OCI-LY1 (cell line): Measurements from ENCODE around the gene EFCAB13.

ENCODE experiments used
- H2AFZ ChIP-seq: fragments of 200-600 bp; sonication (generic), shearing (Covaris generic); 2 replicates; pipeline ENCODE4 v1.6.0; 2014; ENCODE audit warnings: antibody characterized with exemption, mild to moderate bottlenecking, low read length
- H3F3A ChIP-seq: fragments of 200-600 bp; sonication (generic), shearing (Covaris generic); 2 replicates; pipeline ENCODE4 v1.6.0; 2014; ENCODE audit warnings: mild to moderate bottlenecking, antibody characterized with exemption, low read length, moderate library complexity; ENCODE audit not compliant: insufficient read depth
- H3K27ac ChIP-seq: fragments of 200-600 bp; sonication (generic); 2 replicates; pipeline ENCODE4 v1.5.1; 2014; ENCODE audit warnings: low read length, mixed run types, mild to moderate bottlenecking, low read depth; ENCODE audit not compliant: poor library complexity, severe bottlenecking
- H3K27me3 ChIP-seq: fragments of 200-600 bp; sonication (generic); 2 replicates; pipeline ENCODE4 v1.6.0; 2014; ENCODE audit warnings: antibody characterized with exemption, mild to moderate bottlenecking, low read length, moderate library complexity; ENCODE audit not compliant: insufficient read depth
- H3K36me3 ChIP-seq: fragments of 200-600 bp; sonication (generic); 2 replicates; pipeline ENCODE4 v1.6.1; 2014; ENCODE audit warnings: mild to moderate bottlenecking, antibody characterized with exemption, low read length, moderate library complexity, mixed read lengths; ENCODE audit not compliant: insufficient read depth
- H3K4me1 ChIP-seq: fragments of 200-600 bp; sonication (generic); 2 replicates; pipeline ENCODE4 v1.5.1; 2014; ENCODE audit warnings: mild to moderate bottlenecking, low read length, moderate library complexity; ENCODE audit not compliant: insufficient read depth, severe bottlenecking
- H3K4me2 ChIP-seq: fragments of 200-600 bp; sonication (generic), shearing (Covaris generic); 2 replicates; pipeline ENCODE4 v1.6.1; 2014; ENCODE audit warnings: low read length
- H3K4me3 ChIP-seq: fragments of 200-600 bp; sonication (generic); 2 replicates; pipeline ENCODE4 v1.5.1; 2014; ENCODE audit warnings: low read length, low read depth, mild to moderate bottlenecking, mixed read lengths; ENCODE audit not compliant: poor library complexity, severe bottlenecking
- H3K79me2 ChIP-seq: fragments of 200-600 bp; shearing (Covaris generic); 2 replicates; pipeline ENCODE4 v1.6.1; 2016; ENCODE audit warnings: mixed run types, low read length, mixed read lengths; ENCODE audit not compliant: insufficient read depth
- H3K9ac ChIP-seq: fragments of 200-600 bp; sonication (generic), shearing (Covaris generic); 2 replicates; pipeline ENCODE4 v1.6.1; 2014; ENCODE audit warnings: mild to moderate bottlenecking, low read length, mixed read lengths
- H3K9me2 ChIP-seq: fragments of 200-600 bp; sonication (generic), shearing (Covaris generic); 2 replicates; pipeline ENCODE4 v1.6.1; 2014; ENCODE audit warnings: low read depth, mild to moderate bottlenecking, low read length, mixed read lengths
- H3K9me3 ChIP-seq: fragments of 200-600 bp; shearing (Covaris generic); 2 replicates; pipeline ENCODE4 v1.6.1; 2014; ENCODE audit warnings: low read length, mixed read lengths
- H4K20me1 ChIP-seq: fragments of 200-600 bp; sonication (generic), shearing (Covaris generic); 2 replicates; pipeline ENCODE4 v1.6.0; 2016; ENCODE audit warnings: mild to moderate bottlenecking, low read length; ENCODE audit not compliant: insufficient read depth
- CTCF ChIP-seq: fragments of 200-600 bp; sonication (generic), shearing (Covaris generic); IDR thresholded peaks from 2 replicates; pipeline ENCODE4 v1.5.1; 2017; ENCODE audit warnings: mild to moderate bottlenecking, antibody characterized with exemption, low read length, moderate library complexity, mixed read lengths
- EZH2 ChIP-seq: fragments of 200-600 bp; sonication (generic), shearing (Covaris generic); IDR thresholded peaks from 2 replicates; pipeline ENCODE4 v1.8.0; 2017; ENCODE audit warnings: borderline replicate concordance, mixed run types, mild to moderate bottlenecking, antibody characterized with exemption, low read length, moderate library complexity, mixed read lengths

EFCAB13 gene

GRCh38 chr17:47286198-47286914, 37.4 kb upstream of the EFCAB13 start:
- peaks cover 19% of the 10 kb centered on the region for H3K4me1 ChIP-seq
- H3K27me3 ChIP-seq, result no peaks in the 10 kb centered on the region
- H3K79me2 ChIP-seq, result no peaks in the 10 kb centered on the region
- H3K9ac ChIP-seq, result peak overlapping the region; percentile 5; the same call in 1 of the 2 replicates
- H3K9me2 ChIP-seq, result no peaks in the 10 kb centered on the region
- H3K27ac ChIP-seq, result peak overlapping the region; percentile 59
- no peaks in the 10 kb centered on the region for H4K20me1 ChIP-seq
- peak overlapping the region; percentile 17; the same call in 1 of the 2 replicates for H2AFZ ChIP-seq
- TF ChIP-seq CTCF (no peak), EZH2 (no peak)
- no peak overlapping the region for H3K4me3 ChIP-seq
- H3K36me3 ChIP-seq, result no peaks in the 10 kb centered on the region
- H3F3A ChIP-seq, result no peaks in the 10 kb centered on the region; the same call in 1 of the 2 replicates
- H3K9me3 ChIP-seq, result no peaks in the 10 kb centered on the region
- peak overlapping the region; percentile 33; the same call in 1 of the 2 replicates for H3K4me2 ChIP-seq

GRCh38 chr17:47287068-47287467, 36.7 kb upstream of the EFCAB13 start:
- no peaks in the 10 kb centered on the region for H3K9me2 ChIP-seq
- H3K27ac ChIP-seq, result peak overlapping the region; percentile 59
- H2AFZ ChIP-seq, result peak overlapping the region; percentile 6; the same call in 1 of the 2 replicates
- no peaks in the 10 kb centered on the region for H3K27me3 ChIP-seq
- TF ChIP-seq EZH2 (no peak), CTCF (peak; percentile 31)
- H3K4me1 ChIP-seq, result peaks cover 19% of the 10 kb centered on the region
- H3F3A ChIP-seq, result no peaks in the 10 kb centered on the region; the same call in 1 of the 2 replicates
- H3K79me2 ChIP-seq, result no peaks in the 10 kb centered on the region
- peak overlapping the region; percentile 33; the same call in 1 of the 2 replicates for H3K4me2 ChIP-seq
- H3K4me3 ChIP-seq, result no peak overlapping the region
- H4K20me1 ChIP-seq, result no peaks in the 10 kb centered on the region
- peak overlapping the region; percentile 5; the same call in 1 of the 2 replicates for H3K9ac ChIP-seq
- H3K36me3 ChIP-seq, result no peaks in the 10 kb centered on the region
- H3K9me3 ChIP-seq, result no peaks in the 10 kb centered on the region

GRCh38 chr17:47287639-47288038, 36.1 kb upstream of the EFCAB13 start:
- Histone ChIP-seq H3K27me3 (no peaks in the 10 kb centered on the region), H3K36me3 (no peaks in the 10 kb centered on the region), H3K9ac (no peak overlapping the region), H3K9me3 (no peaks in the 10 kb centered on the region), H3K9me2 (no peaks in the 10 kb centered on the region), H3F3A (no peaks in the 10 kb centered on the region; the same call in 1 of the 2 replicates), H3K27ac (no peak overlapping the region), H3K4me2 (no peak overlapping the region), H3K79me2 (no peaks in the 10 kb centered on the region), H3K4me1 (peaks cover 19% of the 10 kb centered on the region), H3K4me3 (no peak overlapping the region), H2AFZ (no peak overlapping the region), H4K20me1 (no peaks in the 10 kb centered on the region)
- no peak for TF ChIP-seq CTCF
- TF ChIP-seq EZH2, result no peak
